GM19467 (cell line): ENCODE data around the gene RNF113A.
A peak's percentile ranks its signal among the peaks of the same experiment; 100 is the strongest.
"Not testable (repeated sequence)": the region's sequence is repeated elsewhere in the genome, so short reads cannot be mapped to it uniquely, and the experiment has no call there.

Experiments used
- ATAC-seq: cut with Tn5 transposase; IDR thresholded peaks from one replicate; pipeline ENCODE4 v1.9.1; 2021; ENCODE audit warnings: mild to moderate bottlenecking, moderate library complexity; ENCODE audit not compliant: unreplicated experiment

Gene RNF113A

DNA sequence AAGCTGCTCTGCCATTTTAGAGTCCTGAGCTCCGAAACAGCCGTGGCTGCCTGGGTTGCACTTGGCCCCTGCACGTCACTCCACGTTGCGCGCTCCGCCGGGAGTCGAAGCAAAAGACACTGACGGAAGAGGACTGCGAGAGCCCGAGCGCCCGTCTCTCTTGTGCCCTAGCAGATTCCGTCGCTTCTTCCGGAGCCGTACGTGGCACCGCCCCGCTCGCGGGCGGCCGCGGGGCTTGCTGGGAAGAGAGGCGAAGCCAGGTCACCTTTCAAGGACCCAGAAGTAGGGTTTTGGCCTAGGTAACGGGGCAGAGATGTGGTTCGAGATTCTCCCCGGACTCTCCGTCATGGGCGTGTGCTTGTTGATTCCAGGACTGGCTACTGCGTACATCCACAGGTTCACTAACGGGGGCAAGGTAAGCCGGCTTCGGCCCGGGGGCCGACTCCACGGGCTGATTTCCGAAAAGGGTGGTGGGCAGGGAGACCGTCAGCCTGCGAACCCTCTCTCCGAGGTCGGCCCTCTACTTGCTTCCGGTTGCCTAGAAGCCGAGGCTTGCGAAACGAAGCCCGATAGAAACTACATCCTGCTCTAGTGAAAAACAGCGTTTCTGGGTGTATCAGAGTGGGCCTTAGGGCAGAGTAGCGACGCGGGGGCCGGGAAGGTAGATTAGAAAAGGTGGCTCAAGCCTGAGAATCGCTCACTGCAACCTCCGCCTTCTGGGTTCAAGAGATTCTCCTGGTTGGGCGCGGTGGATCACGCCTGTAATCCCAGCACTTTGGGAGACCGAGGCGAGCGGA lies at the start of gene RNF113A, which contains the start of gene NDUFA1:
RNF113A (minus strand) TSS at position 135 of the 797 bp plus-strand sequence; CDS start at position 15, 120 bp downstream.
NDUFA1 (plus strand) TSS at position 234 of the 797 bp plus-strand sequence; CDS start at position 314, 80 bp downstream.
- ATAC-seq = peak; percentile 87

DNA sequence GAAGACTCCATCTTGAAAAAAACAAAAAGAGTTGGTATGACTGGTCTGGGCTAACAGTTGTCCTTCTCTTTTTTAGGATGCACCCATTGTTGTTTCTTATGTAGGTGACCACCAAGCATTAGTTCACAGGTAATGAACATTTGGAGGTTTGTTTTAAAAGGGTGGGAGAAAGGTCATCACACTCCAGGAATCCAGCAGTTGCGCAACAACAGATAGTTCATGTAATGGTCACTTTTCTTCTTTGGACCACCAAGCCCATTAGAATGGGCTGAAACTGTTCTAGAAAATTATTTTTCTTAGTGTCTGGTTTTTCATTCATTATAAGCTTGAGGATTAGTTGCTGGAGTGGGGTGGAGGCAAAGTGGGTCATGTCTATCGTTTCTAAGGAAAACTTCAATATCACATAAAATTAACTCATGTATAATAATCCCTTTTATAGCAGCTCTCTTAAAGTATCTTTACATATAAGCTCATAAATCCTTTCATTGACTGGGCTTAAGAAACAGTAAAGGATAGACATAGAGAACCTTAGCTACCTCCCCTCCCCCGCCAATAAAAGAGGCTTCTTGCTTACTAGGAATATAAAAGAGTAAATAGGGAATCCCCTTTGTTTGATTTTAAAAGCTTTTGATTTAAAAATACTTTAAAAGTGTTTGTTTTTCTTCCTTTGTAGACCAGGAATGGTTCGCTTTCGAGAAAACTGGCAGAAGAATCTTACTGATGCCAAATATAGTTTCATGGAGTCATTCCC lies 48.5 kb upstream of the RNF113A start:
- ATAC-seq = no peak

DNA sequence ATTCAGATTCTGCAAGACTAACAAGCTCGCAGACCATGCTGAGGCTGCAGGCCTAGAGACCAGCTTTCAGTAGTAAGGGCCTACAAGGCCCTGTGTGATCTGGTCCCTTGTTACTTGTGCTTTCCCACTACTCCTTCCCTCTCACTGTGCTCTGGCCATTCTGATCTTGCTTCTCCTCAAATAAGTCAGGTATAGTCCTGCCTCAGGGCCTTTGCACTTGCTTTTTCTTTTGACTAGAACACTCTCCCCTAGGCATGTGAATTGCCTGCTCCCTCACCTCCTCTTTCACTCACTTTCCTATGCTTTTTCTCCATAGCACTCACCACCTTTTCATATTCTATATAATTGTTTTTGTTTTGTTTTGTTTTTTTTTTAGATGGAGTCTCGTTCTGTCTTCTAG lies 46.3 kb upstream of the RNF113A start:
- ATAC-seq = no peak

DNA sequence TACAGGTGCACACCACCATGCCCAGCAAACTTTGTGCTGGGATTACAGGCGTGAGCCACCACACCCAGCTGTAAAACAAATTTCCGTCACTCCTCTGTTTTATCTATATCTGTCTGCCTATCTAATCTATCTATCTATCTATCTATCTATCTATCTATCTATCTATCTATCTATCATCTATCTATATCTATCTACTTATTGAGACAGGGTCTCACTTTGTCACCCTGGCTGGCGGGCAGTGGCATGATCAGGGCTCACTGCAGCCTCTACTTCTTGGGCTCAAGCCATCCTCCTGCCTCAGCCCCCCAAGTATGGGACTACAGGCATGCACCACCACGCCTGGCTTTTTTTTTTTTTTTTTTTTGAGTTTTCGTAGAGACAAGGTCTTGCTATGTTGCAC lies 44.8 kb upstream of the RNF113A start:
- ATAC-seq = no peak

DNA sequence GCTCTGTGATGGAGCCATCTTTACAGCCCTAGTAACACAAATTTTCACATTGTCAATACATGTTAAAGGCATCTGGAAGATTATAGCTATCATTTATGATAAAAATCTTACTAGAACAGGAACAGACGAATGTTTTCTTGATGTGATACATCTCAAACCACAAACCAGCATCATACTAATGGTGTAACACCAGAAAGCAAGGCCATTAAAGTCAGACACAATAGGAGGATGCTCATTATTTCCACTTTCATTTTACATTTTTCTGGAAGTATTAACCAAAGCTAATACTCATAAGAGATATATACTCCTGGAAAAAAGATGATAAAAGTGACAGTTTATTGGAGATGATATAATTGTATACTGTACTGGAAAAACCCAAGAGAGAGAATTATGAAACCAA lies 29.4 kb upstream of the RNF113A start:
- ATAC-seq = no peak

DNA sequence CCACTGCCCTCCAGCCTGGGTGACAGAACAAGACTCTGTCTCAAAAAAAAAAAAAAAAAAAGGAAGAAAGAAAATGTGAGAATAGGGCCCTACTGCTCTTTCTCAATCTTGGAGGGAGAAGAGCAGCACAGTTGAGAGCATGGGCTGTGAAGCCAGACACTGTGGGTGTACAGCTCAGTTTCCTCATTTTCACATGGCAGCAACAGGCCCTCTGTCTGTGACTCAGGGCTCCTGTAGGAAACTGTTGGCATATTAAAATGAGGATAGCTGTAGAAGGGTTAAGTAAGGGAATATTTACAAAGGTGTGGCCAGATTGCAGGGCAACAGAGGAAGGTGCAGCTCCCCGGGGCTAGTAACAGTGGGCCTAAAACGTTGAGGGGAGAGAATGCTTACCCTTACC lies 27.6 kb upstream of the RNF113A start:
- ATAC-seq = no peak

DNA sequence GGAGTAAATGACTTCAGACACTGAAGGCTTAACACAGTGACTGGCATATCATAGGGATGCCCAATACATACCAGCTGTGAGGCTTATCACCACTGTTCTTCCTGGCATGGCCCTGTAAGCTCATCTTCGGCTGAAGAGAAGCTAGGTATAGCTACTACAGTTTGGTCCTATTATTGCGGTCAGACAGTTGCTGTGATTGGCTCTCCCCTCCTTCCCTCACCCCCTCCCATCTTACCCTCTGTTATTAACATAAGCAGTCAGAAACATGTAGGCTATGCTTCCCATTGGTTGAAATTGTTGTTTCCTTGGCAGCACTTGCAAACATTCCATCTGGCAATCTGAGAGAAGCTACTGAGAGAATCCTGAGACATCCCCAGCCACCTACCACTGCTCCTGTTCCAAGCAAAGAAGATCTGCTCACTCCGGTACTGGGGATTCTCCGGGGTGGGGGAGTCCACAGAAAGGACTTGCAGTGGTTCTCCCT lies 24.4 kb upstream of the RNF113A start, which contains the start of gene AKAP14:
AKAP14 (plus strand) TSS at position 51 of the 484 bp plus-strand sequence. CDS start 7,331 bp downstream, outside the sequence.
- no peak for ATAC-seq

DNA sequence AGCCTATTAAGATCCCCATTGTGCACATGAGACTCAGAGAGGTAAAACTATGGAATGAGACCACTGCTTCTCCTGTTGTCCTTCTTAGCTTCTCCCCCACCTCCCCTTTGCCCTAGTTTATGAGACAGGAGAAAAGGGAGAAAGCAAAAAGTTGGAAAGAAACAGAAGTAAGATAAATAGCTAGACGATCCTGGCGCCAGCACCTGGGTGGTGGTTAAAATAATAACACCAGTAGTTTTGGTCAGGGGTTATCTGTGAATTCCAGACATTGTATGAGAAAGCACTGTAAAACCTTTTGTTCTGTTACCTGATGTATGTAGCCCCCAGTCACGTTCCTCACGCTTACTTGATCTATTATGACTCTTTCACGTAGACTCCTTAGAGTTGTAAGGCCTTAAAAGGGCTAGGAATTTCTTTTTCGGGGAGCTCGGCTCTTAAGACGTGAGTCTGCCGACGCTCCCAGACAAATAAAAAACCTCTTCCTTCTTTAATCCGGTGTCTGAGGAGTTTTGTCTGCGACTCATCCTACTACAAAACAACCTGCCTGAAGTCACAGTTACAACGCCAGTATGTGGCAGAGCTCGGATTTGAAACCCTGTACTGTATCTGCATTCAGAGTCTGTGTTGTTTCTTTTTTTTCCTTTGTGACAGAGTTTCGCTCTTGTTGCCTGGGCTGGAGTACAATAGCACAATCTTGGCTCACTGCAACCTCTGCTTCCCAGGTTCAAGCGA lies 20.6 kb upstream of the RNF113A start:
- ATAC-seq = not testable (repeated sequence)

DNA sequence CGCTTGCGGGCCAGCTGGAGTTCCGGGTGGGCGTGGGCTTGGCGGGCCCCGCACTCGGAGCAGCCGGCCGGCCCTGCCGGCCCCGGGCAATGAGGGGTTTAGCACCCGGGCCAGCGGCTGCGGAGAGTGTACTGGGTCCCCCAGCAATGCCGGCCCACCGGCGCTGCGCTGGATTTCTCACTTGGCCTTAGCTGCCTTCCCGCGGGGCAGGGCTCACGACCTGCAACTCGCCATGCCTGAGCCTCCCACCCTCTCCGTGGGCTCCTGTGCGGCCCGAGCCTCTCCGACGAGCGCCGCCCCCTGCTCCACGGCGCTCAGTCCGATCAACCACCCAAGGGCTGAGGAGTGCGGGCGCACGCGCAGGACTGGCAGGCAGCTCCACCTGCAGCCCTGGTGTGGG lies 19.1 kb upstream of the RNF113A start:
- not testable (repeated sequence) for ATAC-seq

DNA sequence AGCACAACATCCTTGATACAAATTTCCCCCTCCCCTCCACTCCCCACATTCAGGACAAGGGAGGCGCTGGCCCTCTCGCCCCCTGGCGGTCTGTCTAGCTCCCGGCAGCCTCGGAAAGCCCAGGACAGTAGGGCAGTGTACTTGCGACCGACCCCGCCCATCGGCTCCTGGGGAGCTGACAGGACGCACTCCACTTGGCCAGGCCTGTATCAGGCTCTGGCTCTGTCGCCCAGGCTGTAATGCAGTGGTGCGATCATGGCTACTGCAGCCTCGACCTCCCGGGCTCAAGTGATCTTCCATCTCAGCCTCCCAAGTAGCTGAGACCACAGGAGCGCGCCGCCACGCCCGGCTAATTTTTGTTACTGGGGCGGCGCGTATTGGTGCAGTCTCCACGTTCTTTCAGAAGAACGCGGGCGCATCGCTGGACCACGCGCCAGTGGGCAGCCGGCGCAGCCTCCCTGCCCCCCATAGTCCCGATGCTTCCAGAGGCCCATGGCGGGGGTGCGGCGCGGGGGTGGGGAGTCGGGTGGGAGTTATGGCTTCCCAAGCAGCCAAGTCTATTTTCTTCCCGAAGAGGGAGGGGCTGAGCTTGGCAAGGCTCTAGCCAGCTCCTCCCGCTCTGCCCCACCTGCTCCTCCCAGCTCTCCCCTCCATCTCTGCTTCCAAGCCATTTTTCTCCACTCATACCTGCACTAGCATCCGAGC lies 16.3 kb upstream of the RNF113A start:
- ATAC-seq = no peak

DNA sequence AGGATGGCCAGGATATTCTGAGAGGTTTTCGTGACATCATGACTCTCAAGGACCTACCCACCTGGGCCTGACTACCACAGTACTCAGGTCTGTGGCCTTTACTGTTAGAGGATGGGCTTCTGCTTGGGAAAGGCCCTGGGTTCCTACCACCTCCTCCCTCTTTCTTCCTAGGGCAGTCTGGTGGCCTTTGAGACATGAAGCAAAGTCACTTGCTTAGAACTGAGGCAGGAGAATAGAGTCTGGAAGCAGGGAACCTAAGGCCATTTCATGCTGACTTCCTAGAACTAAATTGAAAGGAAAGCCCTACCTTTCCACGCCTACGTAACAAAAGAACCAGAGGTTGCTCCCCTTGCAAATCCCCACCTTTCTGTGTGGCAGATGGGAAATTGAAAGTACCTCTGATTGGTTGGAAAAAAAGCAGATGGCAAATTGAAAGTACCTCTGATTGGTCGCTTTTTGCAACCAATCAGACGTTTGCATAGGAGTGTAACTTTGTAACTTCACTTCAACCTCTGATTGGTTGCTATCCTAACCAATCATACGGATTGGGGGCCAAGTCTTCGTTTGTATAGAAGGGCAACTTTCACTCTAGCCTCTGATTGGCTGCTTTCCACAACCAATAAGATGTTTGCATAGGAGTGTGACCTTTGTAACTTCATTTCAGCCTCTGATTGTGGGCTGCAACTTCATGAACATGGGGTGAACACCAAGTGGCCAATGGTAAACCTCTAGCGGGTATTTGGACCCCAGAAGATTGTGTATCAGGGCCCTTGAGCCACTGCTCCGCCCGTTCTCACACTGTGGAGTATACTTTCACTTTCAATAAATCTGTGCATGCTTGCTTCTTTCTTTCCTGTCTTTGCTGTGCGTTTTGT lies 14.3 kb upstream of the RNF113A start:
- no peak for ATAC-seq

DNA sequence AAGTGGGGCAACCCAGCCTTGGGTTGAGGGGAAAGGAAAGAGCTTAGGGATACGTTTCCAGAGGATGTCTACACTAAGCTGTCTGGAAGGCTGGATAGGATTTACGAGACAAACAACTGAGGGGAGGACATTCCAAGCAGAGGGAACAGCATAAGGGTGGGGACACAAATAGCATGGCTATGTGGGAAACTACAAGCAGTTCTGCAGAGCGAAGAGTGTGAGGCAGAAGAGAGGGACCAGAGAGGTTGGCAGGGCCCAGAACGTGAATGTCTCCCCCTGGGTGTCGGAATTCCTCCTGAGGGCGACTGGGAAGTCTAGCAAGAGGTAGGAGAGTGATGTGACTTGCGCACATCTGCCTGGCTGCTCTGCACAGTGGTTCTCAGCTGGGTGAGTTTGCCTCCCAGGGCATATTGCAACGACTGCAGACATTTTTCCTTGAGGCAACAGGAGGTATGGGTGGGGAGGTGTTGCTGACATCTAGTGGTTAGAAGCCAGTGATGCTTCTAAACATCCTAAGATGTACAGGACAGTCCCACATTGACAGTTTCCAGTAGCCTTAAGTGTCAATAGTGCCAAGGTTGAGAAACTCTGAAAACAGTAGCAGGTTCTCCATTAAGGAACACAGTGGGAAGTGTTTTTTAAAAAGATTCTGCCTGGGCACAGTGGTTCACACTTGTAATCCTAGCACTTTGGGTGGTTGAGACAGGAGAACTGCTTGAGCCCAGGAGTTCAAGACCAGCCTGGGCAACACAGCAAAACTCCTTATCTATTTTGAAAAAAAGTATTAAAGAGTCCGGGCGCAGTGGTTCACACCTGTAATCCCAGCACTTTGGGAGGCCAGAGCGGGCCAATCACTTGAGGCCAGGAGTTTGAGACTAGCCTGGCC lies 9.3 kb upstream of the RNF113A start:
- ATAC-seq = no peak

DNA sequence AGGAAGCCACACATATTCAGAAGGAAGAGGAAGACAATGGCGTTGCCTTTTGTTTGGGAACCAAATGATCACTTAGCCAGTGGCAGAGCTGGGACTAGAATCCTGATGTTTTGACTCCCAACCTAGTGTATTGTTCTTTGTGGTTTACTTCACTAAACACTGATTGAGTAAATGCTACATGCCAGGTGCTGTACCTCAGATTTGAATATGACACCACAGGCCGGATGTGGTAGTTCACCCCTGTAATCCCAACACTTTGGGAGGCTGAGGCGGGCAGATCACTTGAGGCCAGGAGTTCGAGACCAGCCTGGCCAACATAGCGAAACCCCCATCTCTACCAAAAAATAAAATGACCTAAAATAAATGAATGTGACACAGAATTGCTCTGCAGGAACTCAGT lies 8.5 kb upstream of the RNF113A start:
- no peak for ATAC-seq

DNA sequence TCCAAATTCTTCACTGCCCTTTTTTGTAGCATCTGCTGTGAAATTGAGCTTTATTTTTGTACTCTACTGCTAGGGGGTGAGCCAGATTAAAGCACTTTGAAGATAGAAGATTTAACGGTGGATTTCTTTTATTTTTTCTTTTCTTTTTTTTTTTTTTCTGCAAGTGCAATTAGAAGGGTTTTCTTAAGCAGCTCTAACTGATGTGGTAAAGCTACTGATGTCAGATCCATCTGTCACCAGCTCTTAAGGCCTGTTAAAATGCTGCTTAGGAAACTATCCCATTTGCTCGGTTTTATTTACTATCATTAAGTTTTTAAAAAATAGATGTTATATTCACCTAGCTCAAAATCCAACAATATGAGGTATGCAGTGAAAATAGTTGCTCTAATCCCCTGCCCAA lies 7.2 kb upstream of the RNF113A start:
- ATAC-seq = no peak

DNA sequence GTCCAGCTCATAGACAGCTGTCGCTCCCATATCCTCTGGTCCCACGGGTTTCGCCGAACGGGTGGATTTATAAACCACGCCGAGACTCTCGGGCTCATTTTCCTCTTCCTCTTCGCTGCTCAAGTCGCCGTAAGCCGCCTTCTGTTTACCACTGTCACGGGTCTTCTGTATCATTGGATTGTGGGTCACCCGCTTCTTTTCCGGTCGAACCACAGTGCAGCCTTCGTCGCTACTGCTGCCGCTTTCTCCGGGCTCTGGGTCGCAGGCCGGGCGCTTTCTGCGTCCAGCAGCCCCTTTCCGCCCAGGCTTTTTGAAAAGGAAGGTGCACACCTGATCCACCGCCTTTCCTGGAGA lies 311 bp downstream of the RNF113A start:
- peak; percentile 41 for ATAC-seq

DNA sequence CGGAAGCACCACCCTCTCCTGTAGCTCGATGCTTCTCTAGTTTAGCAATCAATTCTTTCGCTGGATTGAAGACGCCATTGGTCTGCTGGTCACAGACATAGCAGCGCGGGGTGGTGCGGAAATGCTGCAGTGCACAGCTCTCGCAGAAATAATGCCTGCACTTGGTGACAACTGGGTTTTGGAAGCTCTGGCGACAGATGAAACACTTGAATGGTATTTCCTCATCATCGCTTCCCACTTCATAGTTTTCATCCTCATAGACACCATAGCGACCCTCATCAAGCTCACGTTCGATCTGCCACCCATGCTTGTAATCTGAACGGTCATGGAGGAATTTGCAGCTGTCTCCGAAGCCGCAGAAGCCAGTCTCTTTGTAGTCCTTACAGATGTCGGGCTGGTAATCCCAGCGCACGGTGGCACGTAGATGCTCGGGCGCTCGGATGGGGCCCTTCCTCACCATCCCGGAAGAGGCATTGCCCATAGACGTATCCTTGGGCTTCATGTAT lies 854 bp downstream of the RNF113A start:
- ATAC-seq = no peak

DNA sequence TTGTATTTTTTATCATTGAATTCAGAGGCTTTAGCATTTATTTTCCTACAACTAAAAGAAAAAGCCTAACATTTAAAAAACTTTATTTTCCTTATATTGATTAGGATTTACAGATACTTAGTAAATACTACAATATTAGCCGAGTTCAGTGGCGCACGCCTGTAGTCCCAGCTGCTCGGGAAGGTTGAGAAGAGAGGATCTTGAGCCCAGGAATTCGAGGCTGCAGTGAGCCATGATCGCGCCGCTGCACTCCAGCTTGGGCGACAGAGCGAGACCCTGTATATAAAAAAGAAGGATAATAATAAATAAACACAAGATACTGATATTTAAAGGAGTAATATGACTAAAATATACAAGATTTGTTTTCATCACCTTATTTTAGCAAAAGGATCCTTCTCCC lies 18.1 kb downstream of the RNF113A start:
- ATAC-seq = no peak
